K562 (cell line): ENCODE measurements around the gene ADK. TPM values are rescaled to one million over a fixed set of nuclear protein-coding genes. Genes with fewer than 3 reads are reported as not detected.

Experiments used
- ATAC-seq: fragments of 200-7000 bp; cut with Tn5 transposase; 3 replicates; pipeline ENCODE4 v1.9.1; 2020; ENCODE audit warnings: moderate library complexity
- BruUV-seq: library from RNA; stranded (reverse); fragments of 400-500 nt; replicated peaks from 2 replicates; lab custom pipeline; 2021; lab: Mats Ljungman, UMichigan
- CTCF ChIA-PET: fragments of 300-600 bp; formaldehyde crosslinking; extraction: SDS; loops from one replicate; lab custom pipeline; 2021; ENCODE audit warnings: low intra/inter-chr PET ratio; lab: Yijun Ruan, JAX
- POLR2A ChIA-PET: fragments of 300-600, 350-650 bp; sonication (Branson Sonifier 250); formaldehyde crosslinking; extraction: SDS; loops from one replicate; lab custom pipeline; 2021; ENCODE audit warnings: antibody characterized with exemption, inconsistent platforms; lab: Yijun Ruan, JAX
- DNase-seq, 4 experiments: peaks; one replicate each; pipeline versions ENCODE4 v3.0.0 to v3.0.0-alpha.2; 2011 to 2018; ENCODE audit warnings: low spot score in 3 of 4, mixed read lengths in 3 of 4; ENCODE audit errors: extremely low read depth in 1 of 4
- FAIRE-seq: peaks from 2 replicates; lab custom pipeline; 2011; peaks lifted over from hg19 to GRCh38; lab: Jason Lieb, UNC
- H2AFZ ChIP-seq: 2 replicates; pipeline ENCODE4 v1.6.0; 2011; ENCODE audit warnings: low read depth, low read length, control low read depth, inconsistent platforms
- H3K27ac ChIP-seq: fragments of 200-600 bp; 3 replicates; pipeline ENCODE4 v1.8.0; 2011; ENCODE audit warnings: low read depth, mild to moderate bottlenecking, control low read depth, inconsistent platforms, low read length, moderate library complexity, mixed read lengths; ENCODE audit errors: extremely low read depth
- H3K27me3 ChIP-seq, 2 experiments: fragments of 300-600 bp in 1 of 2; 2 replicates in 1 of 2; 3 replicates in 1 of 2; pipeline versions ENCODE4 v1.6.0 to v1.8.0; 2011; ENCODE audit warnings: inconsistent platforms in 2 of 2, low read length in 2 of 2, mild to moderate bottlenecking in 1 of 2, mixed read lengths in 1 of 2, moderate library complexity in 1 of 2; ENCODE audit not compliant: control insufficient read depth in 2 of 2, insufficient read depth in 2 of 2
- H3K36me3 ChIP-seq: fragments of 300-600 bp; 3 replicates; pipeline ENCODE4 v1.8.0; 2011; ENCODE audit warnings: mild to moderate bottlenecking, low read length, inconsistent platforms; ENCODE audit not compliant: control insufficient read depth, insufficient read depth
- H3K4me1 ChIP-seq, 2 experiments: fragments of 200-600 bp in 1 of 2; replicated peaks in 1 of 2; 2 replicates in 1 of 2; 3 replicates in 1 of 2; pipeline versions ENCODE4 v1.5.1 to v1.8.0; 2011; ENCODE audit warnings: inconsistent platforms in 2 of 2, low read length in 2 of 2, mild to moderate bottlenecking in 1 of 2, mixed read lengths in 1 of 2, moderate library complexity in 1 of 2; ENCODE audit not compliant: control insufficient read depth in 2 of 2, insufficient read depth in 2 of 2
- H3K4me2 ChIP-seq: 2 replicates; pipeline ENCODE4 v1.6.1; 2011; ENCODE audit warnings: low read length, control low read depth, inconsistent platforms, mixed read lengths; ENCODE audit not compliant: insufficient read depth
- H3K4me3 ChIP-seq: fragments of 200-600 bp; sonication (generic), shearing (Covaris generic); 2 replicates; pipeline ENCODE4 v1.5.1; 2016; ENCODE audit warnings: control low read depth, inconsistent platforms
- H3K79me2 ChIP-seq: fragments of 200-600 bp; 3 replicates; pipeline ENCODE4 v1.8.0; 2011; ENCODE audit warnings: low read length, inconsistent platforms; ENCODE audit not compliant: control insufficient read depth, insufficient read depth
- H3K9ac ChIP-seq, 2 experiments: 2 replicates each; pipeline versions ENCODE4 v1.6.0 to v1.6.1; 2011; ENCODE audit warnings: low read depth in 2 of 2, low read length in 2 of 2, control low read depth in 1 of 2, inconsistent platforms in 1 of 2, mild to moderate bottlenecking in 1 of 2, mixed read lengths in 1 of 2; ENCODE audit not compliant: insufficient read depth in 1 of 2
- H3K9me1 ChIP-seq: one replicate; pipeline ENCODE4 v1.6.0; 2011; ENCODE audit warnings: inconsistent platforms, mild to moderate bottlenecking, low read length, moderate library complexity; ENCODE audit not compliant: control insufficient read depth, insufficient read depth
- H3K9me3 ChIP-seq: replicated peaks from 2 replicates; pipeline ENCODE4 v1.5.1; 2011; ENCODE audit warnings: low read depth, low read length, inconsistent platforms; ENCODE audit not compliant: control insufficient read depth, insufficient read depth
- H4K20me1 ChIP-seq: replicated peaks from 2 replicates; pipeline ENCODE4 v1.6.1; 2011; ENCODE audit warnings: low read length, inconsistent platforms, mixed read lengths; ENCODE audit not compliant: control insufficient read depth, insufficient read depth
- ELF2 ChIP-seq: fragments of 250-450 bp; sonication (Bioruptor Pico); IDR thresholded peaks from 2 replicates; pipeline ENCODE4 v1.5.0; 2021; ENCODE audit warnings: mild to moderate bottlenecking
- ETV1 ChIP-seq: fragments of 450-650 bp; conservative IDR thresholded peaks from 2 replicates; pipeline ENCODE4 v1.6.1; 2016; ENCODE audit warnings: missing genetic modification characterization, control low read depth, low read depth, missing compliant biosample characterization
- HDAC3 ChIP-seq: fragments of 450-650 bp; IDR thresholded peaks from 2 replicates; pipeline ENCODE4 v1.6.1; 2018; ENCODE audit warnings: borderline replicate concordance, mild to moderate bottlenecking, moderate library complexity; ENCODE audit not compliant: partially characterized antibody
- KAT8 ChIP-seq: fragments of 450-650 bp; IDR thresholded peaks from 2 replicates; pipeline ENCODE4 v1.6.1; 2016; ENCODE audit warnings: low read depth, mild to moderate bottlenecking
- LCOR ChIP-seq: sonication (generic); formaldehyde crosslinking; IDR thresholded peaks from 2 replicates; pipeline ENCODE4 v1.8.0; 2022; ENCODE audit warnings: mild to moderate bottlenecking, missing genetic modification reagents
- NFIC ChIP-seq: fragments of 450-650 bp; IDR thresholded peaks from 2 replicates; pipeline ENCODE4 v1.6.1; 2017; ENCODE audit warnings: mild to moderate bottlenecking, inconsistent platforms
- PTBP1 ChIP-seq: fragments of 200-400 bp; formaldehyde crosslinking; IDR thresholded peaks from 2 replicates; pipeline ENCODE4 v1.6.1; 2017; ENCODE audit warnings: low read depth, low read length
- STAT5A ChIP-seq: IDR thresholded peaks from 2 replicates; pipeline ENCODE4 v1.6.1; 2012; ENCODE audit warnings: low read length, inconsistent platforms, borderline replicate concordance
- SUPT5H ChIP-seq: fragments of 450-650 bp; IDR thresholded peaks from 2 replicates; pipeline ENCODE4 v1.6.1; 2016
- TCF7L2 ChIP-seq: fragments of 150-350 bp; IDR thresholded peaks from 2 replicates; pipeline ENCODE4 v1.6.1; 2016; ENCODE audit warnings: low read depth, mild to moderate bottlenecking, low read length, moderate library complexity
- THAP7 ChIP-seq: fragments of 250-450 bp; sonication (Bioruptor Pico); IDR thresholded peaks from 2 replicates; pipeline ENCODE4 v1.5.0; 2021
- WGBS: fragments of 100-300 bp; shearing (Covaris generic); methylation state at CpG from one replicate; pipeline ENCODE4 v1.1.6; 2016; ENCODE audit warnings: low coverage, mixed read lengths; ENCODE audit not compliant: insufficient coverage; ENCODE audit errors: missing lambda C conversion rate; 5-methylcytosine and 5-hydroxymethylcytosine counted together
- in situ Hi-C: fragments of 300-500 bp; cut with MboI; formaldehyde crosslinking; loops from 4 replicates; pipeline ENCODE4 v1.15.0; 2018; ENCODE audit warnings: inconsistent platforms, mixed read lengths
- intact Hi-C: fragments of 100-400 bp; cut with micrococcal nuclease; formaldehyde crosslinking; loops from 2 replicates; pipeline ENCODE4 v1.14.2; 2022
- polyA plus RNA-seq, 8 experiments: library from polyadenylated mRNA; depleted of rRNA in 4 of 8; stranded (reverse) in 5 of 8; unstranded in 3 of 8; fragments of >200 nt; fragmentation: Nextera tagmentation in 2 of 8; fragmentation: Illumina TruSeq in 1 of 8; extraction: Ambion mirVana in 2 of 8; extraction: Trizol in 1 of 8; gene quantifications; 2 replicates each; pipeline versions ENCODE4 v1.2.1 to v1.2.3, GENCODE V29; 2011 to 2014; ENCODE audit warnings: inconsistent platforms in 1 of 8, missing spikeins in 1 of 8
- total RNA-seq, 7 experiments: library from RNA; depleted of rRNA in 6 of 7; stranded (reverse); fragments of >200 nt in 6 of 7; fragmentation: Illumina TruSeq in 2 of 7; extraction: Trizol in 2 of 7; gene quantifications; 2 replicates each; pipeline versions ENCODE4 v1.2.1 to v1.2.3, GENCODE V29; 2011 to 2021; ENCODE audit warnings: low replicate concordance in 1 of 7
- TF ChIP-seq, protein P1 (sequence below), 2 experiments: fragments of 450-650 bp in 1 of 2; sonication (generic) in 1 of 2; formaldehyde crosslinking in 1 of 2; IDR thresholded peaks; 2 replicates each; pipeline versions ENCODE4 v1.7.1 to v1.9.0; 2016 to 2022; ENCODE audit warnings: inconsistent platforms in 1 of 2, mild to moderate bottlenecking in 1 of 2, missing genetic modification reagents in 1 of 2

ADK gene
- total and polyA plus RNA-seq, 9 of the 15 experiments (the other 6 are each of a cell fraction or from before 2014, with no cell fraction given) = 54.2 to 97.8 (median 73.6) TPM

DNA sequence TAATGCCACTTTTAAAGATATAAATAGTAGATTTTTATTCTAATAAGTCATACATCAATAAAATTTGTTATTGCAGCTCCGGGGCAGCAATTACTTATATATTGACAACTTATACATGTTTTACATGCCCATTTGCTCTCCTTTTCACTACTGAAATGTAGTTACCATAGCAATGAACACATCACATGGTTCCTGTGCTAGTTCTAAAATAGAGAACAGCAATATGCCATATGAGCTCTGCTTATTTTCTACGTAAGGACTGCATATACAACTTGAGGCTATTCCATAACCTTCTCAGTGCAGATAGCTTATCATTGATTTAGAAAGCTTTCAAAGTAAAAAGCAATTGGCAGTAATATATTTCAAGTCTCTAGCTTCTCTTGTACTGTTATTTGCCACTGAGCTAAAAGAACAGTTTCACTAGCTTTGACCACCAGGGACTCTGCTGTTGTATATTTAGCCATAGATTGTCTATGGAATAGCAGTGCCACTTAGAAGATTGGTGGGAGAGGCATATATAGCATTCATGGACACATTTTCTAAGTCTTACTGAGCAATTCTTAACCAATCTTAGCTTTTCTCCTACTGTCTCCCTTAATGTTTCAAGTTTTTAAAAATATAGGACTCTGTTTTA lies 405.2 kb downstream of the ADK start:
- Histone ChIP-seq H3K9me3 (no peaks in the 10 kb centered on the region), H3K79me2 (no peaks in the 10 kb centered on the region), H4K20me1 (no peaks in the 10 kb centered on the region), H3K4me3 (no peak overlapping the region), H3K9me1 (no peaks in the 10 kb centered on the region), H3K9ac (no peak overlapping the region), H3K27me3 (no peaks in the 10 kb centered on the region), H3K4me1 (no peaks in the 10 kb centered on the region), H3K27ac (no peak overlapping the region), H3K36me3 (no peaks in the 10 kb centered on the region), H2AFZ (no peak overlapping the region), H3K4me2 (no peak overlapping the region)
- FAIRE-seq (no peak), ATAC-seq (0 out of 3 replicates have a peak, but pooled peaks have one; percentile 41), DNase-seq (no peak)
- BruUV-seq = no TSS peak
- POLR2A ChIA-PET = interaction anchor here (0.6 to 1.5 kb wide), 2 partner anchors 56 to 555 kb away, joined by 3 to 6 read pairs; partner anchors contain the start of gene SAMD8
- intact Hi-C loops (no loop called here), in situ Hi-C loops (no loop called here)
- CTCF ChIA-PET = no interaction called here
- WGBS = 94% methylated on average over 2 of the region's 2 CpGs
- TF ChIP-seq HDAC3 (no peak), SUPT5H (no peak), THAP7 (CRISPR knock-in tag) (no peak), TCF7L2 (no peak), PTBP1 (no peak), LCOR (CRISPR knock-in tag) (no peak), KAT8 (no peak), STAT5A (no peak), ELF2 (CRISPR knock-in tag) (no peak), ETV1 (tag) (no peak), NFIC (no peak)
- TF ChIP-seq, protein P1, sequence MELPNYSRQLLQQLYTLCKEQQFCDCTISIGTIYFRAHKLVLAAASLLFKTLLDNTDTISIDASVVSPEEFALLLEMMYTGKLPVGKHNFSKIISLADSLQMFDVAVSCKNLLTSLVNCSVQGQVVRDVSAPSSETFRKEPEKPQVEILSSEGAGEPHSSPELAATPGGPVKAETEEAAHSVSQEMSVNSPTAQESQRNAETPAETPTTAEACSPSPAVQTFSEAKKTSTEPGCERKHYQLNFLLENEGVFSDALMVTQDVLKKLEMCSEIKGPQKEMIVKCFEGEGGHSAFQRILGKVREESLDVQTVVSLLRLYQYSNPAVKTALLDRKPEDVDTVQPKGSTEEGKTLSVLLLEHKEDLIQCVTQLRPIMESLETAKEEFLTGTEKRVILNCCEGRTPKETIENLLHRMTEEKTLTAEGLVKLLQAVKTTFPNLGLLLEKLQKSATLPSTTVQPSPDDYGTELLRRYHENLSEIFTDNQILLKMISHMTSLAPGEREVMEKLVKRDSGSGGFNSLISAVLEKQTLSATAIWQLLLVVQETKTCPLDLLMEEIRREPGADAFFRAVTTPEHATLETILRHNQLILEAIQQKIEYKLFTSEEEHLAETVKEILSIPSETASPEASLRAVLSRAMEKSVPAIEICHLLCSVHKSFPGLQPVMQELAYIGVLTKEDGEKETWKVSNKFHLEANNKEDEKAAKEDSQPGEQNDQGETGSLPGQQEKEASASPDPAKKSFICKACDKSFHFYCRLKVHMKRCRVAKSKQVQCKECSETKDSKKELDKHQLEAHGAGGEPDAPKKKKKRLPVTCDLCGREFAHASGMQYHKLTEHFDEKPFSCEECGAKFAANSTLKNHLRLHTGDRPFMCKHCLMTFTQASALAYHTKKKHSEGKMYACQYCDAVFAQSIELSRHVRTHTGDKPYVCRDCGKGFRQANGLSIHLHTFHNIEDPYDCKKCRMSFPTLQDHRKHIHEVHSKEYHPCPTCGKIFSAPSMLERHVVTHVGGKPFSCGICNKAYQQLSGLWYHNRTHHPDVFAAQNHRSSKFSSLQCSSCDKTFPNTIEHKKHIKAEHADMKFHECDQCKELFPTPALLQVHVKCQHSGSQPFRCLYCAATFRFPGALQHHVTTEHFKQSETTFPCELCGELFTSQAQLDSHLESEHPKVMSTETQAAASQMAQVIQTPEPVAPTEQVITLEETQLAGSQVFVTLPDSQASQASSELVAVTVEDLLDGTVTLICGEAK (IDR thresholded peaks at IDR 0.05) = no peak
- TF ChIP-seq, protein P1 (CRISPR knock-in tag; IDR thresholded peaks at IDR 0.05) = no peak
